GM21529 (cell line): ENCODE results near the gene DPP10.
"Not testable (repeated sequence)": the region's sequence is repeated elsewhere in the genome, so short reads cannot be mapped to it uniquely, and the experiment has no call there.

Source experiments
- ATAC-seq: cut with Tn5 transposase; IDR thresholded peaks from one replicate; pipeline ENCODE4 v1.9.1; 2021; ENCODE audit not compliant: unreplicated experiment

DPP10 gene

GRCh38 chr2:114709936-114710850, 267.8 kb downstream of the DPP10 start:
- ATAC-seq: no peak

GRCh38 chr2:114714313-114714712, 271.9 kb downstream of the DPP10 start:
- ATAC-seq: no peak

GRCh38 chr2:114717049-114717448, 274.6 kb downstream of the DPP10 start:
- ATAC-seq: no peak

GRCh38 chr2:114724454-114724853, 282.0 kb downstream of the DPP10 start:
- ATAC-seq: no peak

- no peak for ATAC-seq
Observed at GRCh38 chr2:114727012-114727411, 284.6 kb downstream of the DPP10 start.

GRCh38 chr2:114728372-114728771, 285.9 kb downstream of the DPP10 start:
- ATAC-seq: no peak

- no peak for ATAC-seq
Observed at GRCh38 chr2:114729026-114729425, 286.6 kb downstream of the DPP10 start.

GRCh38 chr2:114735126-114735525, 292.7 kb downstream of the DPP10 start:
- ATAC-seq: no peak

- no peak for ATAC-seq
Observed at GRCh38 chr2:114742245-114742644, 299.8 kb downstream of the DPP10 start.

- no peak for ATAC-seq
Observed at GRCh38 chr2:114745700-114746099, 303.3 kb downstream of the DPP10 start.

GRCh38 chr2:114748175-114748574, 305.7 kb downstream of the DPP10 start:
- not testable (repeated sequence) for ATAC-seq

GRCh38 chr2:114752425-114752824, 310.0 kb downstream of the DPP10 start:
- ATAC-seq: no peak

GRCh38 chr2:114753145-114753544, 310.7 kb downstream of the DPP10 start:
- ATAC-seq: no peak

GRCh38 chr2:114754907-114755563, 312.6 kb downstream of the DPP10 start:
- ATAC-seq: no peak

GRCh38 chr2:114762376-114762775, 319.9 kb downstream of the DPP10 start:
- no peak for ATAC-seq

GRCh38 chr2:114762986-114763385, 320.5 kb downstream of the DPP10 start:
- ATAC-seq: no peak

GRCh38 chr2:114769110-114769509, 326.7 kb downstream of the DPP10 start:
- ATAC-seq: no peak

GRCh38 chr2:114769991-114770390, 327.6 kb downstream of the DPP10 start:
- ATAC-seq: no peak

GRCh38 chr2:114784046-114784445, 341.6 kb downstream of the DPP10 start:
- no peak for ATAC-seq

- ATAC-seq: no peak
Observed at GRCh38 chr2:114784890-114785583, 342.6 kb downstream of the DPP10 start.

GRCh38 chr2:114786901-114787300, 344.5 kb downstream of the DPP10 start:
- no peak for ATAC-seq

- no peak for ATAC-seq
Observed at GRCh38 chr2:114787486-114787885, 345.0 kb downstream of the DPP10 start.
